PC-3 (cell line): ENCODE measurements around the gene RNF175. TPM values are rescaled to one million over a fixed set of nuclear protein-coding genes. Genes with fewer than 3 reads are reported as not detected.
"Not testable (repeated sequence)": the region's sequence is repeated elsewhere in the genome, so short reads cannot be mapped to it uniquely, and the experiment has no call there.

Experiments
- ATAC-seq: fragments of 200-7000 bp; cut with Tn5 transposase; 2 replicates; pipeline ENCODE4 v1.9.1; 2020; ENCODE audit warnings: mild to moderate bottlenecking, moderate library complexity
- BruUV-seq: library from RNA; stranded (reverse); fragments of 400-500 nt; replicated peaks from 2 replicates; lab custom pipeline; 2021; lab: Mats Ljungman, UMichigan
- CTCF ChIA-PET: fragments of 300-600 bp; sonication (Branson Sonifier 250); formaldehyde crosslinking; loops from one replicate; lab custom pipeline; 2022; ENCODE audit warnings: antibody characterized with exemption; lab: Charles Lee
- POLR2A ChIA-PET: fragments of 300-600 bp; sonication (Branson Sonifier 250); formaldehyde crosslinking; loops from one replicate; lab custom pipeline; 2022; ENCODE audit warnings: antibody characterized with exemption; ENCODE audit not compliant: unreplicated experiment; lab: Charles Lee
- DNase-seq: peaks from one replicate; pipeline ENCODE4 v3.0.0-alpha.2; 2015
- H2AFZ ChIP-seq: fragments of 300-600 bp; sonication (generic); 2 replicates; pipeline ENCODE4 v1.6.0; 2016; ENCODE audit warnings: antibody characterized with exemption, low read length
- H3F3A ChIP-seq: fragments of 300-600 bp; sonication (generic); one replicate; pipeline ENCODE4 v1.6.0; 2017; ENCODE audit warnings: antibody characterized with exemption, low read length, control low read depth, mild to moderate bottlenecking; ENCODE audit not compliant: unreplicated experiment
- H3K27ac ChIP-seq: fragments of 300-600 bp; sonication (generic); 2 replicates; pipeline ENCODE4 v1.5.1; 2016; ENCODE audit warnings: mild to moderate bottlenecking, low read length
- H3K27me3 ChIP-seq: fragments of 300-600 bp; sonication (generic); 2 replicates; pipeline ENCODE4 v1.6.1; 2016; ENCODE audit warnings: low read length, mixed read lengths
- H3K36me3 ChIP-seq: fragments of 300-600 bp; sonication (generic); 2 replicates; pipeline ENCODE4 v1.6.1; 2016; ENCODE audit warnings: low read depth, mixed run types, low read length, mixed read lengths
- H3K4me1 ChIP-seq: fragments of 300-600 bp; sonication (generic); 2 replicates; pipeline ENCODE4 v1.5.1; 2016; ENCODE audit warnings: low read length; ENCODE audit not compliant: insufficient read depth
- H3K4me2 ChIP-seq: fragments of 300-600 bp; sonication (generic); 2 replicates; pipeline ENCODE4 v1.6.0; 2016; ENCODE audit warnings: low read length
- H3K4me3 ChIP-seq: fragments of 300-600 bp; sonication (generic); 2 replicates; pipeline ENCODE4 v1.5.1; 2016; ENCODE audit warnings: mild to moderate bottlenecking, low read length, mixed read lengths
- H3K79me2 ChIP-seq: fragments of 300-600 bp; sonication (generic); 2 replicates; pipeline ENCODE4 v1.6.1; 2017; ENCODE audit warnings: low read length, mixed read lengths
- H3K9ac ChIP-seq: fragments of 300-600 bp; sonication (generic); 2 replicates; pipeline ENCODE4 v1.6.0; 2016; ENCODE audit warnings: mild to moderate bottlenecking, low read length
- H3K9me2 ChIP-seq: fragments of 300-600 bp; sonication (generic); replicated peaks from 2 replicates; pipeline ENCODE4 v1.6.1; 2016; ENCODE audit warnings: mixed run types, low read length, mixed read lengths
- H3K9me3 ChIP-seq: fragments of 300-600 bp; sonication (generic); 2 replicates; pipeline ENCODE4 v1.6.1; 2016; ENCODE audit warnings: low read length, mixed read lengths
- H4K20me1 ChIP-seq: fragments of 300-600 bp; sonication (generic); 2 replicates; pipeline ENCODE4 v1.6.1; 2016; ENCODE audit warnings: low read length, mixed read lengths
- CTCF ChIP-seq: fragments of 300-600 bp; sonication (generic); conservative IDR thresholded peaks from 2 replicates; pipeline ENCODE4 v1.5.1; 2017; ENCODE audit warnings: antibody characterized with exemption, low read depth, mild to moderate bottlenecking, low read length
- EZH2 ChIP-seq: fragments of 300-600 bp; sonication (generic); IDR thresholded peaks from one replicate; pipeline ENCODE4 v1.6.1; 2017; ENCODE audit warnings: antibody characterized with exemption, mild to moderate bottlenecking, low read length; ENCODE audit not compliant: unreplicated experiment
- EZH2phosphoT487 ChIP-seq: fragments of 300-600 bp; sonication (generic); IDR thresholded peaks from 2 replicates; pipeline ENCODE4 v1.6.1; 2018; ENCODE audit warnings: mild to moderate bottlenecking, antibody characterized with exemption, low read length, borderline replicate concordance
- intact Hi-C: fragments of 100-400 bp; cut with micrococcal nuclease; formaldehyde crosslinking; loops from 2 replicates; pipeline ENCODE4 v1.9.0; 2023
- total RNA-seq: library from RNA; depleted of rRNA; stranded (reverse); fragments of >200 nt; gene quantifications from 2 replicates; pipeline ENCODE4 v1.2.3, GENCODE V29; 2014

The RNF175 gene
- total RNA-seq, 1 experiment from 2014 or later: not detected

GRCh38 chr4:153676486-153676885, 83.3 kb downstream of the RNF175 start:
- H3K9me3 ChIP-seq: 0 out of 2 replicates have a peak, but pooled peaks cover 3% of the 10 kb centered on the region
- H3K79me2 ChIP-seq: no peaks in the 10 kb centered on the region
- intact Hi-C loops: no loop called here
- no peaks in the 10 kb centered on the region for H3K36me3 ChIP-seq
- peaks cover 20% of the 10 kb centered on the region for H3K4me1 ChIP-seq
- H3F3A ChIP-seq: no peaks in the 10 kb centered on the region
- no peak for TF ChIP-seq CTCF
- TF ChIP-seq EZH2: no peak
- TF ChIP-seq EZH2phosphoT487: no peak
- no peaks in the 10 kb centered on the region for H3K9me2 ChIP-seq
- POLR2A ChIA-PET: no interaction called here
- no TSS peak for BruUV-seq
- no peak overlapping the region for H2AFZ ChIP-seq
- no peaks in the 10 kb centered on the region for H4K20me1 ChIP-seq
- H3K4me3 ChIP-seq: no peak overlapping the region
- CTCF ChIA-PET: interaction anchor here (1.3 kb wide), 1 partner anchor 33 kb away, joined by 4 read pairs; no protein-coding TSS in a partner anchor
- peak; percentile 57 for DNase-seq
- H3K4me2 ChIP-seq: peak overlapping the region; percentile 37
- peak; percentile 54 for ATAC-seq
- peak overlapping the region; percentile 36 for H3K9ac ChIP-seq
- peak overlapping the region; percentile 87 for H3K27ac ChIP-seq
- H3K27me3 ChIP-seq: no peaks in the 10 kb centered on the region

GRCh38 chr4:153669838-153670237, 90.0 kb downstream of the RNF175 start:
- H3K9me2 ChIP-seq: no peaks in the 10 kb centered on the region
- no peaks in the 10 kb centered on the region for H3F3A ChIP-seq
- no peak for DNase-seq
- H2AFZ ChIP-seq: no peak overlapping the region
- no peaks in the 10 kb centered on the region for H3K27me3 ChIP-seq
- no peaks in the 10 kb centered on the region for H3K36me3 ChIP-seq
- H3K79me2 ChIP-seq: no peaks in the 10 kb centered on the region
- intact Hi-C loops: no loop called here
- no peak overlapping the region for H3K9ac ChIP-seq
- no peak overlapping the region for H3K4me3 ChIP-seq
- TF ChIP-seq EZH2: no peak
- no peak for TF ChIP-seq EZH2phosphoT487
- no peak for TF ChIP-seq CTCF
- POLR2A ChIA-PET: no interaction called here
- no TSS peak for BruUV-seq
- H3K9me3 ChIP-seq: no peaks in the 10 kb centered on the region
- H3K4me2 ChIP-seq: no peak overlapping the region
- no peaks in the 10 kb centered on the region for H4K20me1 ChIP-seq
- no peaks in the 10 kb centered on the region for H3K4me1 ChIP-seq
- no peak overlapping the region for H3K27ac ChIP-seq
- no peak for ATAC-seq
- CTCF ChIA-PET: no interaction called here

GRCh38 chr4:153668647-153669046, 91.2 kb downstream of the RNF175 start:
- Histone ChIP-seq H3K9me3 (no peaks in the 10 kb centered on the region), H3K9me2 (no peaks in the 10 kb centered on the region), H2AFZ (no peak overlapping the region), H4K20me1 (no peaks in the 10 kb centered on the region), H3K4me2 (no peak overlapping the region), H3K9ac (no peak overlapping the region), H3K36me3 (no peaks in the 10 kb centered on the region), H3K4me3 (no peak overlapping the region), H3F3A (no peaks in the 10 kb centered on the region), H3K27ac (no peak overlapping the region), H3K79me2 (no peaks in the 10 kb centered on the region), H3K4me1 (no peaks in the 10 kb centered on the region), H3K27me3 (no peaks in the 10 kb centered on the region)
- DNase-seq: no peak
- ATAC-seq: no peak
- BruUV-seq: no TSS peak
- CTCF ChIA-PET: no interaction called here
- POLR2A ChIA-PET: no interaction called here
- intact Hi-C loops: no loop called here
- TF ChIP-seq EZH2phosphoT487: no peak
- no peak for TF ChIP-seq CTCF
- no peak for TF ChIP-seq EZH2

GRCh38 chr4:153666505-153666904, 93.3 kb downstream of the RNF175 start:
- H2AFZ ChIP-seq, ATAC-seq, H3K36me3 ChIP-seq, DNase-seq, intact Hi-C loops, H3K27me3 ChIP-seq, H3K4me2 ChIP-seq, CTCF ChIA-PET, H4K20me1 ChIP-seq, BruUV-seq, H3K79me2 ChIP-seq, H3K4me1 ChIP-seq, POLR2A ChIA-PET, H3K9me3 ChIP-seq, H3K4me3 ChIP-seq, H3K27ac ChIP-seq, H3K9me2 ChIP-seq, H3F3A ChIP-seq, H3K9ac ChIP-seq: not testable (repeated sequence)
